ENCODE data around the gene RGS9BP. TPM values are rescaled to one million over a fixed set of nuclear protein-coding genes. Genes with fewer than 3 reads are reported as not detected.
A peak's percentile ranks its signal among the peaks of the same experiment; 100 is the strongest.
"Not testable (repeated sequence)": the region's sequence is repeated elsewhere in the genome, so short reads cannot be mapped to it uniquely, and the experiment has no call there.

Gene RGS9BP
- total RNA-seq, 6 donors from 2014 or later, result 2.2 to 9.4 (median 6.0) TPM

DNA sequence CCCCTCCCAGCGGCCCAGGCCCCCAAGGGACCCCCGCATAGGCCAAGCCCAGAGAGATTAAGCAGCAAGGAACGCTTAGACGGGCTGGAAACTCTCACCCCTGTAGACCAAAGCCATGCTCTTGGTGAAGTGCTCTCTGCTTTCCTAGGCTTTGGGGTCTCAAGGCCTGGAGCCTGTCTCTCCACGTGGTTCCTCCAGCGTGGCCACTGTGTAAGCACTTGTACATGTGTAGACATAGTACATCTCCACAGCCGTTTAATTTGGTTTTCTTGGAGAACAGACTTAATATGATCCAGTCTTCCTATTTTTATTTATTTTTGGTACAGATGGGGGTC, 17.0 kb downstream of the RGS9BP start:
- peaks cover 53 to 74% (median 61%) of the 10 kb centered on the region in 4 donors for H3K4me1 ChIP-seq
- peak in 1 of 2 donors; percentile 14 for ATAC-seq (ENCODE audit: low FRiP score in 2 of 2)
- 27 to 40% methylated on average over 3 to 7 of the region's 7 CpGs for WGBS, 2 donors

DNA sequence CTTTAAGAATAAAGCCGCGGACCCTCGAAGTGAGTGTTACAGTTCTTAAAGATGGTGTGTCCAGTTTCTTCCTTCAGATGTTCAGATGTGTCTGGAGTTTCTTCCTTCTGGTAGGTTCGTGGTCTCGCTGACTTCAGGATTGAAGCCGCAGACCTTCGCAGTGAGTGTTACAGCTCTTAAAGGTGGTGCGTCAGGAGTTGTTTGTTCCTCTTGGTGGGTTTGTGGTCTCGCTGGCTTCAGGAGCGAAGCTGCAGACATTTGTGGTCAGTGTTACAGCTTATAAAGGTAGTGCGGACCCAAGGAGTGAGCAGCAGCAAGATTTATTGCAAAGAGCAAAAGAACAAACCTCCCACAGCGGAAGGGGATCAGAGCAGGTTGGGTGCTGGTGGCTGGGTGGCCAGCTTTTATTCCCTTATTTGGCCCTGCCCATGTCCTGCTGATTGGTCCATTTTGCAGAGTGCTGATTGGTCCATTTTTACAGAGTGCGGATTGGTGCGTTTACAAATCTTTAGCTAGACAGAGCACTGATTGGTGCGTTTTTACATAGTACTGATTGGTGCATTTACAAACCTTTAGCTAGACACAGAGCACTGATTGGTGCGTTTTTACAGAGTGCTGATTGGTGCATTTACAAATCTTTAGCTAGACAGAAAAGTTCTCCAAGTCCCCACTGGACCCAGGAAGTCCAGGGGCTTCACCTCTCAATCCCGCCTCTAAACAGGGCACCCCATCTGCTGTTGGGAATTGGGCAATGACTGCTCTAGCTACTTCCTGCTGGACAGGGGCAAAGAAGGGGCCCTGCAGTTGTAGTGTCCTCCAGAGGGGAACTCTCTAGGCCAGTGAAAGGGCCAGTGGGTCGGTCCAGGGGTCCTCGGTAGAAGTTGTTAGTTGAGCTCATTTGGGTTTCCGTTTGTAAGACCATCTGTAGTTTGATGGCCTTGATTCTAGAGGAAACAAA, 17.8 kb downstream of the RGS9BP start:
- H3K27ac ChIP-seq, result peak overlapping the region; percentile 48 to 91 (median 85)
- H3K27me3 ChIP-seq; H3K36me3 ChIP-seq; ATAC-seq (ENCODE audit: low FRiP score in 2 of 2); DNase-seq; H3K9me3 ChIP-seq: not testable (repeated sequence)
- 65 to 78% methylated on average over 20 of the region's 20 CpGs for WGBS, 2 donors
- H3K4me3 ChIP-seq, result peak overlapping the region; percentile 63 to 93 (median 77)
- peaks cover 53 to 74% (median 61%) of the 10 kb centered on the region in 4 donors for H3K4me1 ChIP-seq

More for the DNA sequence above, 17.0 kb downstream of the RGS9BP start:
- no peak for DNase-seq
- no peak for TF ChIP-seq POLR2A (IDR thresholded peaks at IDR 0.05)
- TF ChIP-seq, protein P1, sequence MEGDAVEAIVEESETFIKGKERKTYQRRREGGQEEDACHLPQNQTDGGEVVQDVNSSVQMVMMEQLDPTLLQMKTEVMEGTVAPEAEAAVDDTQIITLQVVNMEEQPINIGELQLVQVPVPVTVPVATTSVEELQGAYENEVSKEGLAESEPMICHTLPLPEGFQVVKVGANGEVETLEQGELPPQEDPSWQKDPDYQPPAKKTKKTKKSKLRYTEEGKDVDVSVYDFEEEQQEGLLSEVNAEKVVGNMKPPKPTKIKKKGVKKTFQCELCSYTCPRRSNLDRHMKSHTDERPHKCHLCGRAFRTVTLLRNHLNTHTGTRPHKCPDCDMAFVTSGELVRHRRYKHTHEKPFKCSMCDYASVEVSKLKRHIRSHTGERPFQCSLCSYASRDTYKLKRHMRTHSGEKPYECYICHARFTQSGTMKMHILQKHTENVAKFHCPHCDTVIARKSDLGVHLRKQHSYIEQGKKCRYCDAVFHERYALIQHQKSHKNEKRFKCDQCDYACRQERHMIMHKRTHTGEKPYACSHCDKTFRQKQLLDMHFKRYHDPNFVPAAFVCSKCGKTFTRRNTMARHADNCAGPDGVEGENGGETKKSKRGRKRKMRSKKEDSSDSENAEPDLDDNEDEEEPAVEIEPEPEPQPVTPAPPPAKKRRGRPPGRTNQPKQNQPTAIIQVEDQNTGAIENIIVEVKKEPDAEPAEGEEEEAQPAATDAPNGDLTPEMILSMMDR (IDR thresholded peaks at IDR 0.05), result no peak
- no peak for TF ChIP-seq EP300 (IDR thresholded peaks at IDR 0.05)
- no peak for TF ChIP-seq POLR2AphosphoS5 (IDR thresholded peaks at IDR 0.05)
- H3K27me3 ChIP-seq, result no peaks in the 10 kb centered on the region
- H3K36me3 ChIP-seq, result peaks cover 0 to 5% (median 0%) of the 10 kb centered on the region in 4 donors
- peak overlapping the region; percentile 63 to 93 (median 77) for H3K4me3 ChIP-seq
- H3K27ac ChIP-seq, result peak overlapping the region; percentile 85 to 91 (median 88)
- H3K9me3 ChIP-seq, result no peaks in the 10 kb centered on the region

DNA sequence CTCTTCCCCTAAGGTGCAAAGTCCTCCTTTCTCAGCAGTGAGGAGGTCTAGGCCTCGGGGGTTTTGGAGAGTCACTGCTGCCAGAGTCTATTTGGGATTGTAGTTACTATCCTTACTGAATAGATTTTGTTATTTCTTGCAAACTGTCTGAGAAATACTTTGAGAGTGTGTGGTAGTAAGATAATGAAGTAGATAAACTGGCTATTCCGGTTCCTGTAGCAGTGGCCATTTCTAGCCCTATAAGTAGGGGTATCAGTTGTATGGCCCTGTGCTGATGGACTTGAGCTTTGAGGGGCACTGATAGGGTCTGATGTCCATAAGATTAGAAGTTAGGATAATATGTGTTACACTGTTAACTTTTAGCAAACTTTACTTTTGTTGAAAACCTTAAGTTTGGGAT, 18.7 kb downstream of the RGS9BP start:
- H3K27ac ChIP-seq, result peak overlapping the region; percentile 48 to 91 (median 63)
- H3K27me3 ChIP-seq; H3K9me3 ChIP-seq; ATAC-seq (ENCODE audit: low FRiP score in 2 of 2); DNase-seq: not testable (repeated sequence)
- H3K36me3 ChIP-seq, result peaks cover under 1 to 14% (median 5%) of the 10 kb centered on the region in 4 donors
- H3K4me1 ChIP-seq, result peaks cover 53 to 74% (median 61%) of the 10 kb centered on the region in 4 donors
- WGBS, 2 donors, result 45 to 65% methylated on average over 2 of the region's 2 CpGs
- H3K4me3 ChIP-seq, result peak overlapping the region in 3 of 4 donors; percentile 2 to 93 (median 87)

DNA sequence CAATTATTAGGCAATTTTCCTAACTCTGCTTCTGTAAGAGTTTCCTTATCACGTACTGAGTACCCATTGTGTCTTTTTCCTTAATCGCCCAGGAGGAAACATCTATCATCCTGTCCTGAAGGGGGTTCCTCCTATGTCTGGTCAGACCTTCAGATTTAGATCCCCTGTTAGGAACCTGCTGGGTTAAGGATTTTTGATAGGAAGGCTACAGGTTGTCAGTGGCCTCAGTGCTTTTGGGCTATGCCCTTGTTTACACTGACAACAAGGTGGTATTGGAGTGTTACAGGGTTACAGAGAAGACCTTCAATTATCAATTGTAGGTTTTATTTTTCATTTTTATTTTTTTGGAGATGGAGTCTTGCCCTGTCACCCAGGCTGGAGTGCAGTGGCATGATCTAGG, 19.2 kb downstream of the RGS9BP start:
- ATAC-seq (ENCODE audit: low FRiP score in 2 of 2); H3K9me3 ChIP-seq; H3K27me3 ChIP-seq; DNase-seq: not testable (repeated sequence)
- Histone ChIP-seq H3K27ac (peak overlapping the region in 2 of 4 donors; percentile 18 to 70), H3K4me3 (peak overlapping the region in 2 of 4 donors; percentile 87 to 93), H3K36me3 (peaks cover 3 to 19% (median 8%) of the 10 kb centered on the region in 4 donors), H3K4me1 (peaks cover 53 to 73% (median 61%) of the 10 kb centered on the region in 4 donors)
- 21 to 25% methylated on average over 2 of the region's 2 CpGs for WGBS, 2 donors

DNA sequence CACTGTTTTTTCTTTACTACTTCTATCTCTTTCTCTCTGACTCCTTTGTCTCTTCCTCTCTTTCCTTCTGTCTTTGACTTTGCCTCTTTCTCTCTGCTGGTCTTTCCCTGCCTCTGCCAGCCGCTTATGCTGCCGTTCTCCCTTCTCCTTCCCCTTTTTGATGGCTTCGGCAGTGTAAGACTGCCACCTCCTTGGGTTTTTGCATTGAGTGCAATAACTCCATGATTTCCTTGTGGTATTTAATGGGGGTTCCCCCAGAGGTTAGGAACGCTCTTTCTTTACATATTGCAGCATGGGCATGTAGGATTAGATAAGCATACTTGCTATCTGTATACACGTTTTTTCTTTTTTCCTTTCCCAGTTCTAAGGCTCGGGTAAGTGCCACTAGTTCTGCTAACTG, 19.9 kb downstream of the RGS9BP start:
- H3K36me3 ChIP-seq, result peaks cover 3 to 24% (median 12%) of the 10 kb centered on the region in 4 donors
- H3K4me3 ChIP-seq, result peak overlapping the region in 1 of 4 donors; percentile 87
- WGBS, 2 donors, result 36 to 58% methylated on average over 6 of the region's 6 CpGs
- not testable (repeated sequence) for ATAC-seq (ENCODE audit: low FRiP score in 2 of 2); H3K27me3 ChIP-seq; H3K9me3 ChIP-seq; DNase-seq
- H3K4me1 ChIP-seq, result peaks cover 52 to 66% (median 59%) of the 10 kb centered on the region in 4 donors
- peak overlapping the region in 2 of 4 donors; percentile 18 to 53 for H3K27ac ChIP-seq

DNA sequence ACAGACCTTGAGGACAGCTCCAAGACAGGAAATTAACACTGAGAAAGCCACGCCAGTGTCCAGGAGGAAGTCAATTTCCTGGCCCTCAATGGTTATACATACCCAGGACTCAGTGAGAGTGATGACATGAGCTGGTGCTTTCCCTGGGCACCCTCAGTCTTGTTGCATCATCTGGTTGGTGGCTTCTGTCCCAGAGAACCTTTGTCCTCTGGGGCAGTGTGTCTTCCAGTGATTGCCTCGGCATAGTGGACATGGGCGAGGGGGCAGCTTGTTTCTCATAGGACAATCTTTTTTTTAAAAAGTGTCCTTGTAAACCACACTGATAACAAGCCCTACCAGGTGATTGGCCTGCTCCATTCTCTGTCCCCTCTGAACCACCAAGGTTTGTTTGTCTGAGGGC, 21.1 kb downstream of the RGS9BP start:
- H3K27me3 ChIP-seq; H3K27ac ChIP-seq; H3K9me3 ChIP-seq; H3K4me3 ChIP-seq; ATAC-seq (ENCODE audit: low FRiP score in 2 of 2): not testable (repeated sequence)
- peaks cover 3 to 24% (median 12%) of the 10 kb centered on the region in 4 donors for H3K36me3 ChIP-seq
- WGBS, 2 donors, result 45 to 56% methylated on average over 3 of the region's 3 CpGs
- peak in 1 of 2 donors; percentile 64 for DNase-seq
- TF ChIP-seq POLR2AphosphoS5 (IDR thresholded peaks at IDR 0.05), result peak in 1 of 2 donors; percentile 18
- H3K4me1 ChIP-seq, result peaks cover 43 to 62% (median 54%) of the 10 kb centered on the region in 4 donors

DNA sequence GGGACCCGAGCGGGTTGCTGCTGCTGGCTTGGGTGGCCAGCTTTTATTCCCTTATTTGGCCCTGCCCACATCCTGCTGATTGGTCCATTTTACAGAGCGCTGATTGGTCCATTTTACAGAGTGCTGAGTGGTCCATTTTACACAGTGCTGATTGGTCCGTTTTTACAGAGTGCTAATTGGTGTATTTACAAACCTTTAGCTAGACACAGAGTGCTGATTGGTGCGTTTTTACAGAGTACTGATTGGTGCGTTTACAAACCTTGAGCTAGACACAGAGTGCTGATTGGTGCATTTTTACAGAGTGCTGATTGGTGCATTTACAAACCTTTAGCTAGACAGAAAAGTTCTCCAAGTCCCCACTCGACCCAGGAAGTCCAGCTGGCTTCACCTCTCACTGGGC, 24.5 kb downstream of the RGS9BP start:
- WGBS, 2 donors, result 84 to 94% methylated on average over 7 of the region's 7 CpGs
- not testable (repeated sequence) for H3K27me3 ChIP-seq; H3K4me3 ChIP-seq; ATAC-seq (ENCODE audit: low FRiP score in 2 of 2); DNase-seq; H3K27ac ChIP-seq
- peaks cover 17 to 46% (median 29%) of the 10 kb centered on the region in 4 donors for H3K4me1 ChIP-seq
- peaks cover 6 to 10% (median 9%) of the 10 kb centered on the region in 4 donors for H3K9me3 ChIP-seq
- H3K36me3 ChIP-seq, result peaks cover 3 to 33% (median 12%) of the 10 kb centered on the region in 4 donors
